Thymus (tissue), 11 donors: Measurements from ENCODE around the gene POMGNT2. TPM values are rescaled to one million over a fixed set of nuclear protein-coding genes. Genes with fewer than 3 reads are reported as not detected.

Experiments
- DNase-seq, 9 donors: peaks; one replicate each; pipeline ENCODE4 v3.0.0-alpha.2; 2013; ENCODE audit warnings: low spot score in 9 of 9, low read depth in 6 of 9, missing footprints in 1 of 9
- H3K27ac ChIP-seq, 2 donors: one replicate each; pipeline ENCODE4 v1.5.1; 2013; ENCODE audit warnings: control low read depth in 1 of 2, low read depth in 1 of 2, low read length in 1 of 2, mild to moderate bottlenecking in 1 of 2, moderate library complexity in 1 of 2
- H3K27me3 ChIP-seq, 2 donors: one replicate each; pipeline ENCODE4 v1.5.1; 2013; ENCODE audit warnings: low read length in 1 of 2; ENCODE audit not compliant: control insufficient read depth in 2 of 2, insufficient read depth in 1 of 2
- H3K36me3 ChIP-seq, 2 donors: one replicate each; pipeline ENCODE4 v1.5.1; 2013; ENCODE audit warnings: low read length in 1 of 2, mild to moderate bottlenecking in 1 of 2, moderate library complexity in 1 of 2; ENCODE audit not compliant: control insufficient read depth in 2 of 2, insufficient read depth in 2 of 2
- H3K4me1 ChIP-seq, 2 donors: one replicate each; pipeline ENCODE4 v1.5.1; 2013; ENCODE audit warnings: low read length in 2 of 2; ENCODE audit not compliant: control insufficient read depth in 2 of 2, insufficient read depth in 2 of 2
- H3K4me3 ChIP-seq, 2 donors: one replicate each; pipeline ENCODE4 v1.5.1; 2013; ENCODE audit warnings: low read length in 2 of 2, control low read depth in 1 of 2, mild to moderate bottlenecking in 1 of 2
- H3K9me3 ChIP-seq, 2 donors: one replicate each; pipeline ENCODE4 v1.5.1; 2013; ENCODE audit warnings: low read length in 1 of 2, mild to moderate bottlenecking in 1 of 2; ENCODE audit not compliant: control insufficient read depth in 2 of 2, insufficient read depth in 1 of 2
- WGBS: extraction: QIAGEN DNeasy Blood & Tissue Kit; methylation state at CpG from one replicate; pipeline ENCODE4 v1.1.7; 2013; 5-methylcytosine and 5-hydroxymethylcytosine counted together
- polyA plus RNA-seq: library from polyadenylated mRNA; stranded (reverse); fragments of 200-250 nt; gene quantifications from one replicate; pipeline ENCODE4 v1.2.3, GENCODE V29; 2013
- total RNA-seq: library from RNA; stranded (reverse); fragments of 120-200 nt; gene quantifications from one replicate; pipeline ENCODE4 v1.2.4, GENCODE V29; 2013
- donor health status: healthy.

The POMGNT2 gene
- total and polyA plus RNA-seq, 2 donors = 4.5 to 5.2 TPM

DNA sequence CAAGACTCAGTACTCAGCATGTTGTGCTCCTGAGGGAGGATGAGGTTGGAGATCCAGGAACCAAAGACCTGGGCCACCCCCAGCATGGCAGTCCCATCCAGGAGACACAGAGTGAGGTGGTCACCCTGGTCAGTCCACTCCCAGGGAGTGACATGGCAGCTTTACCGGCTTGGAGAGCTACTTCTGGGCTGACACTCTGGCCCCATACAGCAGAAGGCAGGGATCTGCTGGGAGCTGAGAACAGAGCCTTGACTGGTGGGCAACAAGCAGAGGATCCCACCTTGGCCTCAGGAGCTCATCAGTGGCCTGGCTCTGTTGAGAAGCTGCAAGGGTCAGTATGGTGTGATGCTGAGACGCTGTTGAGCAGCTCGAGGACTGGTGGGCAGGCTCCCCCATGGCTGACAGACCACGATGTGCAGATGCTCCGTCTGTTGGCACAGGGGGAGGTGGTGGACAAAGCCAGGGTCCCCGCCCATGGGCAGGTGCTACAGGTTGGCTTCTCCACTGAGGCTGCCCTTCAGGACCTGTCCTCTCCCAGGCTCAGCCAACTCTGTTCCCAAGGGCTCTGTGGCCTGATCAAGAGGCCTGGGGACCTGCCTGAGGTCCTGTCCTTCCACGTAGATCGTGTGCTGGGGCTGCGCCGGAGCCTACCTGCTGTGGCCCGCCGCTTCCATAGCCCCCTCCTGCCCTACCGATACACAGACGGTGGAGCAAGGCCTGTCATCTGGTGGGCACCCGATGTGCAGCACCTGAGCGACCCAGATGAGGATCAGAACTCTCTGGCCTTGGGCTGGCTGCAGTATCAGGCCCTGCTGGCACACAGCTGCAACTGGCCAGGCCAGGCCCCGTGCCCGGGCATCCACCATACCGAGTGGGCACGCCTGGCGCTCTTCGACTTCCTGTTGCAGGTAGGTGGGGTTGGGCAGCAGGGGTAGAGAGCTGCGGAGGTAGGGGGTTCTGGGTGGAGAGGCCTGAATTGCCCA is 72.9 kb downstream of the POMGNT2 start:
- no peaks in the 10 kb centered on the region for H3K27me3 ChIP-seq
- H3K4me3 ChIP-seq = no peak overlapping the region
- H3K4me1 ChIP-seq = peaks cover 0 to 11% of the 10 kb centered on the region in 2 donors
- no peaks in the 10 kb centered on the region for H3K36me3 ChIP-seq
- no peak overlapping the region for H3K27ac ChIP-seq
- no peak for DNase-seq
- WGBS = 97% methylated on average over 23 of the region's 23 CpGs
- no peaks in the 10 kb centered on the region for H3K9me3 ChIP-seq

DNA sequence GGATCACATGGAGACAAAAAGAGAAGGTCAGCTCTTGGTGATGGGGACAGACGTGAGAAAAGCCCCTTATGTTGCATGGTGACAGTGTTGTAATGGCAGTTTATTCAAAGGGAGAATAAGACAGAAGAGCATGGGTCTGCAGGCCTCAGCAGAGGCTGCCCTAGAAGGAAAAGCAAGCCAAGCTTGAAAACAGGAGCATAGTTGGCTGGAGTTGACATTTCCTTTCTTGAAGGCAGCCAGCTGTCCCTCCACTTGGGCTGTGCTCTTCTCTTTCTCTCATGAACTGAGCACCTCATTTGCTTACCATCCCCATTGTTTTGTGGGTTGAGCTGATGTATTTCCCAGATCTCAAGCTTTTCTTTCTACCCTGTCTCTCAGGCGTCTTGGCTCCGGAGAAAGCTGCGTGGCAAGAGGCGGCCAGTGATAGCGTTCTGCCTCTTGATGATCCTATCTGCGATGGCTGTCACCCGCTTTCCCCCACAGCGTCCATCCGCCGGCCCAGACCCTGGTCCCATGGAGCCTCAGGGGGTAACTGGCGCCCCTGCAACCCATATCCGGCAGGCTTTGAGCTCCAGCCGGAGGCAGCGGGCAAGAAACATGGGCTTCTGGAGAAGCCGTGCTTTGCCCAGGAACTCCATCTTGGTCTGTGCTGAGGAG is 73.9 kb downstream of the POMGNT2 start:
- peaks cover 0 to 11% of the 10 kb centered on the region in 2 donors for H3K4me1 ChIP-seq
- no peak for DNase-seq
- no peak overlapping the region for H3K27ac ChIP-seq
- WGBS = over 99% methylated on average over 16 of the region's 16 CpGs
- H3K4me3 ChIP-seq = no peak overlapping the region
- no peaks in the 10 kb centered on the region for H3K9me3 ChIP-seq
- H3K27me3 ChIP-seq = no peaks in the 10 kb centered on the region
- no peaks in the 10 kb centered on the region for H3K36me3 ChIP-seq

DNA sequence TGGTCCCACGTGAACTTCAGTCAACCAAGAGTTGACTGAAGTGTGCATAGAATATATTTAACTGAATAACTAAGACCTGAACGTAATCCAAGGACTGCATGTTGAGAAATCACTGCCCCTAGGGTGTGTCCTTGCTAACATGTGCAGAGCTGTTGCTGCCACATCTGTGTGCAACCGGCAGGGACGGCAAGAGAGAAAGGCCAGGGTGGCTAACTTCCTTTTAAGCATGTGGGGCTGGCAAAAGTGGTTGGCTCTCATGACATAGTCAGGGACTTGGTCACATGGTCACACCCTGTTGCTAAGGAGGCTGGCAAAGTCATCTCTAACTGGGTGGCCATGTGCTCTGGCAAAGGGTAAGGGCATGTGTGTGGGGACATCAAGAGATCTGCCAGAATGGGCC is 74.4 kb downstream of the POMGNT2 start:
- Histone ChIP-seq H3K36me3 (no peaks in the 10 kb centered on the region), H3K9me3 (no peaks in the 10 kb centered on the region), H3K27ac (no peak overlapping the region), H3K4me3 (no peak overlapping the region), H3K27me3 (no peaks in the 10 kb centered on the region), H3K4me1 (peaks cover 0 to 11% of the 10 kb centered on the region in 2 donors)
- 93% methylated on average over 4 of the region's 4 CpGs for WGBS
- DNase-seq = no peak

DNA sequence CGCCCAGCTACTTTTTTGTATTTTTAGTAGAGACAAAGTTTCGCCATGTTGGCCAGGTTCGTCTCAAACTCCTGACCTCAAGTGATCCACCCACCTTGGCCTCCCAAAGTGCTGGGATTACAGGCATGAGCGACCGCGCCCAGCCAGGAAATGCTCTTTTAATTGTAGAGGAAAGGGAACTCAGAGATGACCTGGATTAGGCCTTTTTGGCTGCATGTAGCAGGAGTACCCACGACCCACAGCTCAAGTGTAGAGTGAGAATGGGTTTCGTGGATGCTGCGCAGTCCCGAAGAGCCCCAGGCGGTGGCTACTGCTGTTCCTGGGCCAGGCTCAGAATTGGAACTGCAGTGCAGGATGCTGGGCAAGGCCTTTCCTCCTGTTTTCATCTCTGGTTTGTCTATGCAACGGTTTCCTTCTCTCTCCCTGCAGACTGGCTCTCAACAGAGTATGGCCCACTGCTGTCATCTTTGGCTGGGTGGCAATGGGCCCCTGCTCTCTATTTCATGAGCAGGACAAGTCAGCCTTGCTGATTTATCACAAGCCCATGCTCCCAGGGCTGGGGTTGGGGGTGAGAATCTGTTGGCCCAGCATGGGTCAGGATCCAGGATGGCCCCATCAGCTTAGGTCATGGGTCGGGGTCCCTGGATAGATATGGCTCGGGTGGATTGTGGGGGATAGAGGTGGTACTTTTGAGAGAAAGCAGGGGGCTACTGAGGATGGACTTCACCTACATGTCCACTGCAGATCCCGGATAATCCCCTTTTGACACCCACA is 75.5 kb downstream of the POMGNT2 start:
- H3K4me1 ChIP-seq = peaks cover 8 to 10% of the 10 kb centered on the region in 2 donors
- H3K27ac ChIP-seq = no peak overlapping the region
- H3K9me3 ChIP-seq = no peaks in the 10 kb centered on the region
- no peak for DNase-seq
- WGBS = 91% methylated on average over 15 of the region's 15 CpGs
- no peaks in the 10 kb centered on the region for H3K27me3 ChIP-seq
- no peak overlapping the region for H3K4me3 ChIP-seq
- H3K36me3 ChIP-seq = no peaks in the 10 kb centered on the region

Other genes starting within 250 kb of the POMGNT2 start
- not detected for gene CYP8B1, start 230.2 kb downstream of the POMGNT2 start, total RNA-seq
- gene CYP8B1, start 230.2 kb downstream of the POMGNT2 start, polyA plus RNA-seq = 0.02 TPM
- 2.8 TPM for gene ZNF662, start 199.9 kb downstream of the POMGNT2 start, total RNA-seq
- gene ZNF662, start 199.9 kb downstream of the POMGNT2 start, polyA plus RNA-seq = 5.5 TPM
- 1.5 TPM for gene GASK1A, start 126.8 kb downstream of the POMGNT2 start, total RNA-seq
- 1.0 TPM for gene GASK1A, start 126.8 kb downstream of the POMGNT2 start, polyA plus RNA-seq
- 48.3 TPM for gene SNRK, start 180.5 kb upstream of the POMGNT2 start, total RNA-seq
- gene SNRK, start 180.5 kb upstream of the POMGNT2 start, polyA plus RNA-seq = 33.6 TPM